Raji (cell line): ENCODE results near the gene R3HDM4.

Experiments
- POLR2A ChIP-seq: IDR thresholded peaks from 2 replicates; pipeline ENCODE4 v1.6.1; 2011; ENCODE audit warnings: low read depth, low read length, control low read depth; ENCODE audit not compliant: insufficient read depth

The R3HDM4 gene

DNA sequence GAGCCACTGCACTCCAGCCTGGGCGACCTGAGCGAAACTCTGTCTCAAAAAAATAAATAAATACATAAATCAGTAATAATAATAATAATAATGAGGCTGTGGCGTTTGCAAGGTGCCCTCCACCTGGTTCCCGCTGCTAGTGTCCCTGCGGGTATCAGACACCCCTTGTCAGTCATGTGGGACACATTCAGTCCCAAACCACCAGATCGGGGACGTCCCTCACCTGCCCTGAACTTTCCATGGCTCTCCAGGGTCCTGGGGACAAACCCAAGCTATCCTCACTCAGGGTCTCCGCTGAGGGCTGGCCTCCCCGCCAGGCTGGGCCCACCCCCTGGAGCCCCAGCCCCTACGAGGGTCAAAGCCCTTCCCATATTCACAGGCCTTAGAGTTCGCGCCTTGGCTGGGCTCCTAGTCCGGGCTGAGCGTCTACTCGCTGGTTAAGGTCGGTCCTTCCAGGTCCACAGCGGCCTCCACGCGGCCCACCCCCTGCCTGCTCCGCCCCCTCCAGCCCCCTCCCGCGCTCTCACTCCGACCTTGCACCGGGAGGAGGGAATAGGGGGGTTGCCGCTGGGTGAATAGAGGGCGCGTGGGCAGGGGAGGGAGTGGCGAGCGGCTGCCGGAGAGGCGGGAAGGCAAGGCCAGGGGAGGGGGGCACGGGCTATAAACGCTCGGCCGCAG is 3.8 kb upstream of the R3HDM4 start:
- TF ChIP-seq POLR2A = no peak

DNA sequence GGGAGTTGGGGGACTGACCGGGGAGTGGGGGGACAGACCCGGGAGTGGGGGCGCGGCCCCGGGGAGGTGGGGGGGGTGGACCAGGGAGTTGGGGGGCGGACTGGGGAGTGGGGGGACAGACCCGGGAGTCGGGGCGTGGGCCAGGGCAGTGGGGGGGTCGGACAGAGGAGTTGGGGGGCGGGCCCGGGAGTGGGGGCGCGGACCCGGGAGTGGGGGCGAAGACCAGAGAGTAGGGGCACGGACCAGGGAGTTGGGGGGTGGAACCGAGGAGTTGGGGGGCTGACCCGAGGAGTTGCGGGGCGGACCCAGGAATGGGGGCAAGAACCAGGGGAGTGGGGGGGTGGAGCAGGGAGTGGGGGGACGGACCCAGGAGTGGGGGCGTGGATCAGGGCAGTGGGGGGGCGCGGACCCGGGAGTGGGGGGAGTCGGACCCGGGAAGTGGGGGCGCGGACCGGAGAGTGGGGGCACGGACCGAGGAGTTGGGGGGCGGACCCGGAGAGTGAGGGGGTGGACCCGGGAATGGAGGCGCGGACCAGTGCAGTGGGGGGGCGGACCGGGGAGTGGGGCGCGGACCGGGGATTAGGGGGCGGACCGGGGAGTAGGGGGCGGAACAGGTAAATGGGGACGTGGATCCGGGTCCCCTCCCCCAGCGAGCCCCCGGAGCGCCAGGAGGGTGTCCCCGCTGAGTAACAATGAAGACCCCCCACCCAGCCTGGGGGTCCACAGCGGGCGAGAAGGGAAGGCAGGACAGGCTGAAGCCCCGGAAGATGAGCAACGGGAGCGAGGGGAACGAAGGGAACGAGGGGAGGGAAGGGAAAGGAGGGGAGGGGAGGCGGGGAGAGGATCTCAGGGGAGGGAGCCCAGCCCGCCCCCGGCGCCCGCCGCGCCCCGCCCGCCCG is 589 bp downstream of the R3HDM4 start:
- TF ChIP-seq POLR2A = no peak

DNA sequence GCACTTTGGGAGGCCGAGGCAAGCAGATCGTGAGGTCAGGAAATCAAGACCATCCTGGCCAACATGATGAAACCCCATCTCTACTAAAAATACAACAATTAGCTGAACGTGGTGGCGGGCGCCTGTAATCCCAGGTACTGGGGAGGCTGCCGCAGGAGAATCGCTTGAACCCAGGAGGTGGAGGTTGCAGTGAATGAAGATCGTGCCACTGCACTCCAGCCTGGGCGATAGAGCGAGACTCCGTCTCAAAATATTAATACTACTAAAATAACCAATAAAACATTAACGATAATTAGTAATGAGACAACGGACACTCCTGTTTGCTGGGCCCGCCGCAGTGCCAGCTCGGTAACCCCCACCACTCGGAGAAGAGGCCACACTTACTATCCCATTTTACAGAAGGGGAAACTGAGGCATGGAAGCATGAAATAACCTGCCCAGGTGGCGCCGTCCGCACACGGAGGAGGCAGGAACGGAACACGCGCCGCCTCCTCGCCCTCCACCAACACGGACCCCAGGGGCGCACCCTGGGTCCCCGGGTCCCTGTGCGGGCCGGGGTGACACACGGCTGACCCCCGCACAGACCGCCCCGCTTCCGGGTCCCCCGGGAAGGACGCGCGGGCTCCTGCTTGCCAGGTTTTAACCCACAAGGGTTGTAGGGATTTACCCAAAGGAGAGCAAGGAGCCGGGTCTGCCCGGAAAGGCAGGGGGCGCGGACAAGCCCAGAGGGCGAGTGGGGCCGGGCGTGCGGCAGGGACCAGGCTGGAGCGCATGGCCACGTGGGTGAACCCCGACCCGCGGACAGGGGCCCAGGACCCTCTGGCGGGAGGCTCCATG is 1.6 kb downstream of the R3HDM4 start:
- no peak for TF ChIP-seq POLR2A

DNA sequence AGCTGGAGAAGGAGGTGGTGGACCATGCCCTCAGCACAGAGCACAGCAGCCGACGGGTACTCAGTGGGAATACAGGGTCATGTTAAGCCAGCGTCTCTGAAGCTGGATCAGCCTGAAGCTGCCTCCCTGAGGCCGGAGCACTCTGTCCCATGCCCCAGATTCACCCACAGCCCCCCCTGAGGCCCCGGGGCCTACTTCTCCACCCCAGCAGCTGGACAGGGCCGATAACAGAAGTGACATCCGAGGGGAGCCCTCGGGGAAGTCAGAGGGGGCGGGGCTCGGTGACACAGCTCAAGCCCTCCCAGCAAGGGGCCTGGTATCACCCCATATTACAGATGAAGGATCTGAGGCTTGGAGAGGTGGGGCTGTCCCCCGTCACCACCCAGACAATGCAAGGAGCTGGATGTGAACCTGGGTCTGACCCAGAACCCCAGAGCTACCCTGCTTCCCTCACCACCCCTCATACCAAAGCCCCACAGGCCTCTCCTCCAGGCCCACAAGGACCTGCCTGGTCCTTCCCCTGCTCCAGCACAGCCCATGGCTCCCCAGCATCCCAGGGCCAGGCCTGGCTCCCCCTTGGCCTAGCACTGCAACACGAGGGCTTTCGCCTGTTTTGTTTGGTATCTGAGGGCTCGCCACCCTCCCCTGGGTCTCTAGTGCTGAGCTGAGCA is 5.7 kb downstream of the R3HDM4 start:
- no peak for TF ChIP-seq POLR2A

DNA sequence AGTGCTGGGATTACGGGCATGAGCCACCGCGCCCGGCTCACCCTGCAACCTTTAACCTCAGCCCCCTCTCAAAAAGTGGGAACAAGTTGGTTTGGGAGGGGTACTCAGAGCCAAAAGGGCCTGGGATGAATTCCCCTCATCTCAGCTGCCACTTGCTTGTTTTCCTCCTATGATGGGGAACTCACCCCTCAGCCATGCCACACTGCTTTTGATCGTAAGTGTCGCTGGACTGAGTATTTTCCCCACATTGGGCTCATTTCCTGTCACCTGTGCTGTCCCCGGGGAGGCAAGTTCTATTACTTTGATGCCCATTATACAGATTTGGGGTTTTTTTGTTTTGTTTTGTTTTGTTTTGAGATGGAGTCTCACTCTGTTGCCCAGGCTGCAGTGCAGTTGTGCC is 6.5 kb downstream of the R3HDM4 start:
- TF ChIP-seq POLR2A = no peak

DNA sequence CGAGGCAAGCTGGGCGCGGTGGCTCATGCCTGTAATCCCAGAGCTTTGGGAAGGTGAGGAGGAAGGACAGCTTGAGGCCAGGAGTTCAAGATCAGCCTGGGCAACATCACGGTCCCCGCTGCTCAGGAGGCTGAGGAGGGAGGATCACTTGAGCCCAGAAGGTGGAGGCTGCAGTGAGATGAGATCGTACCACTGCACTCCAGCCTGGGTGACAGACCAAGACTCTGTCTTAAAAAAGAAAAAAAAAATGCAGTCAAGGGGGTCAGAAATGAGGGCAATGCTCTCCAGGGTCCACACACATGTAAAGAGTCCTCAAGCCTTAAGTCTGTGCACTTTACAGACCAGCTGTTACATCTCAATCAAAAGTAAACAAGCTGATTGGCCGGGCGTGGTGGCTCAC is 8.5 kb downstream of the R3HDM4 start:
- TF ChIP-seq POLR2A = no peak

DNA sequence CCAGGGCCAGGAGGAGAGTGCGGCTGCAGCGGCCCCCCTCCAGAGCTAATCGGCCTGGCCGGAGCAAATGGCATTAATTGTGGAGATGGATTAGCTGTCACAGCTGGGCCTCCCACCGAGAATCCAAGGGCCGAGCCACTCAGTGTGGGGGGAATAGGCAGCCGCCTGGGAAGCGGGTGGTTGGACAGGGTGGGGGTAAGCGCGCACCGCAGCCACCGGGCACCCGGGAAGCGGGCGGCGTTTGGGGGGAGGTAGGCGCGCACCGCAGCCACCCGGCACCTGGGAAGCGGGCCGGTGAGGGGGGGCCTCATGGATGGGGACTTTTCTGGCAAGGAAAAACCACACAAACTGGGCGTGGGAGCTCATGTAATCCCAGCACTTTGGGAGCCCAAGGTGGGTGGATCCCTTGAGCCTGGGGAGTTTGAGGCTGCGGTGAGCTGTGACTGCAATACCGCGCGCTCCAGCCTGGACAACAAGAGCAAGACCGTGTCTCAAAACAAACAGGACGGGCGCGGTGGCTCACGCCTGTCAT is 9.7 kb downstream of the R3HDM4 start:
- TF ChIP-seq POLR2A = no peak

DNA sequence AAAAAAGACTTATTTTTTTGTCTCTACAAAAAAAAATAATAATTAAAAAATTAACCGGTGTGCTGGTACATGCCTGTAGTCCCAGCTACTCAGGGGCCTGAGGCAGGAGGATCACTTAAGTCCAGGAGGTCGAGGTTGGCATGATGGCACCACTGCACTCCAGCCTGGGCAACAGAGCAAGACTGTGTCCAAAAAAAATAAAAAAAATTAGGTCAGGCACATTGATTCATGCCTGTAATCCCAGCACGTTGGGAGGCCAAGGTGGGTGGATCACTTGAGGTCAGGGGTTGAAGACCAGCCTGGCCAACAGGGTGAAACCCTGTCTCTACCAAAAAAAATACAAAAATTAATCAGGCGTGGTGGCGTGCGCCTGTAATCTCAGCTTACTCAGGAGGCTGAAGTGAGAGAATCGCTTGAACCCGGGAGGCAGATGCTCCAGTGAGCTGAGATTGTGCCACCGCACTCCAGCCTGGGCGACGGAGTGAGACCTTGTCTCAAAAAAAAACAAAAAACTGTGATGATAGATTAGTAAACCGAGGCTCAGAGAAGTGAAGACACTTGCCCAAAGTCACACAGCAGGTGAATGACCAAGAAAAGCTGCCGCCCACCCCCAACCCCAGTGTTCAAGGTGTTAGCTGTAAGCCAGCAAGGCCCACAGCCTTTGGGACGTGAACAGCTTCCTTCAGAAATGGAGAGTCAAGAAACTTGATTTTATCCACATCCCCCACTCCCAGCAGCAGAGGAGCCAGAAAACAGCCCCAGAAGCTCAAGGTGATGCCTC is 10.4 kb downstream of the R3HDM4 start:
- TF ChIP-seq POLR2A = no peak

DNA sequence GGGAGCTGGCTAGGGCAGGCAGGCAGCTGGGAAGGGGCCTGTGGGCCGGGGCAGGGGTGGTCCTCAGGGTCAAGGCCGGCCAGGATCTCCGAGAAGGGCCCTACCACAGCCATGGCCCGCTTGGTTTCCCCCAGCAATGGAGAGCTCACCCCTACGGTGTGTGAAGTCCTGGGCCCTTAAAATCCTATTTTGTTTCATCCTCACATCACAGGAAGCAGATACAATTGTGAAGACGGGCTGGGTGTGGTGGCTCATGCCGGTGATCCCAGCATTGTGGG is 11.0 kb downstream of the R3HDM4 start:
- no peak for TF ChIP-seq POLR2A

DNA sequence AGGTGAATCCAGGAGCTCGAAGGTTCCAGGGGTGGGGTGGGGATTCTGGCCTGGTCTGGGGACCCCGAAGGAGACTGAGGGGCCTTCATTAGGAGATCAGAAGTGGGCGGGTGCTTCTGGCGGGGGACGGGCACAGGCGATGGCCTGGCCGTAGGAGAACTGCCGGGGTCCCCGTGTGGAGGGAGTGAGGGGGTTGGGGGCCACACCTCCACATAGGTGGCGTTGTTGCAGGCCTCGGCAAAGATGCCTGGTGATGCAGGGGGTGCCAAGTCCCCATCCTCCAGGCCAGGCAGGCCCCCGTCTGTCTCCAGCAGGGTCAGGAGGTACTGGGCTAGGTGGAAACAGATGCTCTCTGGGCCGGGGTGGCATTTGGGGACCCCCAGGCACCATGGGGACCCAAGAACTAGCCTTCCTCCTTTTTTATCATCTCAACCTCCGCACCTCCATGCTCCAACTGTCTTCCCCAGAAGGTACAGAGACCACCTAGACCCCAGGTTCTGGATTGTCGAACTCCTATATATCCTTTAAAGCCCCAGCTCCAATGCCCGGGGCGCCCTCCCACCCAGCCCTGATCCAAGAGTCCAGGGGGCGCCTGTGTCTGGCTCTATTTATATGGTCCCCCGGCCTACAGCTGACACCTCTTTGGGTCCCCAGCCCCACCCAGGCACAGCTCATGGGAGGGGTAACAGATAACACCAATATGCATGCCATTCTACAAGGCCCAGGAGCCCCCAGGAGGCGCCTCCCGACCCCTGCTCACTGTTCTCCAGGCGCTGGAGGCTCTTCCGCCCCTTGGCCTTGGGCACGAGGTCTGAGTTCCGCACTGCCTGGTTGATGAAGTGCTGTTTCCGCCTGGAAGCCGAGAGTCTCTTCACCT is 11.6 kb downstream of the R3HDM4 start:
- no peak for TF ChIP-seq POLR2A

DNA sequence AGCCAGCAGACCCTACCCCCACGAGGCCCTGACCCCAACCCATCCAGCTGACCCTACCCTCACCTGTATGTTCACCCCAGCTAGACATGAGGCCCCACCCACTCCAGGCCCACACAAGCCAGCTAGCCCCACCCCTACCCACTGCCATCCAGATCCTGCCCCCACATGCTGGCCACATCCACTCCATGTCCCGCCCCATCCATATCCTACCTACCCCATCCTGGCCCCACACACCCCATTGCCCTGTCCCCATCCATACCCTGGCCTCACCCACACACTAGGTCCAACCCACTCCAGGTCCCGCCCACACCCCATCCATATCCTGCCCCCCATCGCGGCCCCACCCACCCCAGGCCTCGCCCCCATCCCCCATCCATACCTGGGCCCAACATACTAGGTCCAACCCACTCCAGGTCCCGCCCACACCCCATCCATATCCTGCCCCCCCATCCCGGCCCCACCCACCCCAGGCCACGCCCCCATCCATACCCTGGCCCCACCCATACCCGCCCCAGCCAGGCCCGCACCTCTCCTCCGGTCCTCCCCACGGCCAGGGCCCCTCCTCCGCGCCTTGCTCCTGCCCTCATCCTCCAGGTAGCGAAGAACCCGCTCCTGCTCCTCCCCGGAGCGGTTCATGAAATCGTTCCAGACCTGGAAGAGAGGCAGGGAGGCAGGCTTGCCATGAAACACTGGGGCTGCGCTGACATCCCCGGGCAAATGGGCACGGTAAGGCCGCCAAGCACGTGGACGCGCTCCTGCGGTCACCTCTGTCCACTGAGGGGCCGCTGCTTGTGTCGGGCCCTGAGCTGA is 12.5 kb downstream of the R3HDM4 start:
- no peak for TF ChIP-seq POLR2A

DNA sequence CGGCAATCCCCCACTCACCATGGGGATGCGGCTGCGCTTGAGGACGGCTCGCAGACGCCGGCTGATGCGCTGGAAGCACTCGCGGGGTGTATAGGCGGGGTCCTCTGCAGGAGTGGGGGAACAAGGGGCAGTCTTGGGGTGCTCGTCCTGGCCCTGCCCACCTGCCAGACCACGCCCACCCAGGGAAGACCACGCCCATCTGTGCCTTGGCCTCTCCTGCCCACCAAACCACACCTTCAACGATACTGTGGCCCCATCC is 13.0 kb downstream of the R3HDM4 start:
- TF ChIP-seq POLR2A = no peak

DNA sequence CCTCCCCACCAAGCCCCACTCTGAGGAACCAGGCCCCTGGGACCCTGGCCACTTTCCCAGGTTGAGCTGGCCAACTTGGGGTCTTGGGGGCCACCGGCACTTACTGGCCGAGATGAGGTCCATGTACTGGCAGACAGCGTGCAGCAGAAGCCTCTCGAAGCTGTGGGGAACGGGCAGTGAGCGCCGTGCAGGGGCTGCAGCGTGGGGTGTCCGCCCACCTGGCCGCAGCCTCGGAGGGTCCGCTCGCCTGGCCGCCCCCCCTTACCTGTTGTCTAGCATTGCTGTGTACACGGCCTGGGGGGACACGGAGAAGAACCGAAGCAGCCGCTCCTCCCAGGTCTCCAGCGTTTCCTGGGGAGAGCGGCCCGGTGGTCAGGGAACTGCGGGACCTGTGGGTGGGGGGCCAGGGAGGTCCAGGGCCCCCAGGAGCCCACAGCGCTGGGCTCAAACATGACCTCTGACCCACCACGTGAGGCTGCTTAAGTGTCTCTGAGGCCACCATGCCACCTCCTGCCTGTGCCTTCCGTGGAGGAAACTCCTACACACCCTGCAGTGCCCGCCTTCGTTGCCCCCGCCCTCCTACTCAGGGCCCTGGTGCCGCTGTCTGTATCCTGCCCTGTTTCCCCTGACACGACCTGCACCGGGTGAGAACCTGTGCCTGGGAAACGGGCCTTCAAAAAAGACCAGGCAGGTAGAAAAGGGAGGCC is 13.5 kb downstream of the R3HDM4 start:
- no peak for TF ChIP-seq POLR2A

DNA sequence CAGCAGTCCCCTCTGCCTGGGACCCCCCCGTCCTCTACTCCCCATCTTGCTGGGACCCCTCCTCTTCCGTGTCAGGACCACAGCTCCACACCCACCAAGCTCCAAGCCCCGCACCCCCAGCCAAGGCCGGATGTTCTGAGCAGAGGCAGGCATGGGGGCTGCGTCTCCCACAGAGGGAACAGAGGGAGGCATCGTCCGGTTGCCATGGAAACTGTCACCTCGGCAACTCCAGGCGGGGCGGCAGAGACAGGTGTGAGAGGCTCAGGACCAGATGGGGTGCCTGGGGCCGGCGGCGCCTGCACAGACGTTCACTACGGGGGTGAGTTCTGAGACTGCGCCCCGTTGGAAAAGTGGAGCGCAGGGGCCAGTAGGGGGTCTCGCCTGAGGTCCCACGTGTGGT is 14.4 kb downstream of the R3HDM4 start:
- no peak for TF ChIP-seq POLR2A
